ENCODE data around the gene NIPAL4. TPM values are rescaled to one million over a fixed set of nuclear protein-coding genes. Genes with fewer than 3 reads are reported as not detected.

NIPAL4 gene
- total and polyA plus RNA-seq, 2 donors (not counting 3 experiments of a cell fraction or from before 2014, with no cell fraction given), result not detected

- H2AFZ ChIP-seq (ENCODE audit: low read depth, low read length), result no peak overlapping the region
- H3K27me3 ChIP-seq (ENCODE audit: control insufficient read depth in 2 of 2, insufficient read depth in 2 of 2, low read length in 2 of 2), result no peaks in the 10 kb centered on the region
- peaks cover 0 to 2% of the 10 kb centered on the region in 2 experiments for H3K36me3 ChIP-seq (ENCODE audit: control insufficient read depth in 2 of 2, extremely low read depth in 1 of 2, insufficient read depth in 2 of 2, low read length in 2 of 2)
- TF ChIP-seq POLR2A (IDR thresholded peaks at IDR 0.05; ENCODE audit: low read depth, low read length) (no peak), GATA2 (IDR thresholded peaks at IDR 0.05; ENCODE audit: insufficient read depth, insufficient read length, low read depth, low read length) (no peak), FOS (IDR thresholded peaks at IDR 0.05; ENCODE audit: borderline replicate concordance, insufficient read depth, low read length) (peak; percentile 53), MYC (IDR thresholded peaks at IDR 0.05; ENCODE audit: low read depth, low read length) (no peak), POLR2AphosphoS5 (IDR thresholded peaks at IDR 0.05; ENCODE audit: insufficient read depth, low read depth, low read length) (no peak)
- peaks cover 17% of the 10 kb centered on the region for H3K4me1 ChIP-seq (ENCODE audit: control insufficient read depth, extremely low read depth, insufficient read depth, low read length)
- FAIRE-seq, result no peak
- no peak overlapping the region for H3K27ac ChIP-seq (ENCODE audit: insufficient read depth, low read depth, low read length)
- dilution Hi-C loops (cut with MboI; ENCODE audit: extremely low pct_ligation_motif_present, low sequenced_read_pairs), result no loop called here
- ChIA-PET POLR2A (no interaction called here), CTCF (interaction anchor here (1.5 kb wide), 1 partner anchor 44 kb away, joined by 3 read pairs; no protein-coding TSS in a partner anchor)
- DNase-seq (ENCODE audit: low read depth, low spot score), result no peak
- no peaks in the 10 kb centered on the region for H4K20me1 ChIP-seq (replicated peaks; ENCODE audit: control insufficient read depth, extremely low read depth, insufficient read depth, low read length)
- no peaks in the 10 kb centered on the region for H3K9me3 ChIP-seq (replicated peaks; ENCODE audit: control insufficient read depth, insufficient read depth, low read length)
- H3K79me2 ChIP-seq (ENCODE audit: control insufficient read depth, insufficient read depth, low read length), result no peaks in the 10 kb centered on the region
- intact Hi-C loops (cut with micrococcal nuclease), result no loop called here
- H3K4me2 ChIP-seq (ENCODE audit: insufficient read depth, low read length), result no peak overlapping the region
- H3K9me1 ChIP-seq (replicated peaks; ENCODE audit: control insufficient read depth, extremely low read depth, insufficient read depth, low read length), result no peaks in the 10 kb centered on the region
- BruUV-seq (replicated peaks), result no TSS peak
- no peak overlapping the region for H3K4me3 ChIP-seq (replicated peaks in 1 of 3; ENCODE audit: insufficient read depth in 1 of 3, low read depth in 1 of 3, low read length in 3 of 3)
- H3K9ac ChIP-seq (replicated peaks; ENCODE audit: extremely low read depth, insufficient read depth, low read length), result no peak overlapping the region
These were observed 56.0 kb downstream of the NIPAL4 start for GRCh38 chr5:157516006-157516405.

- dilution Hi-C loops (cut with MboI; ENCODE audit: extremely low pct_ligation_motif_present, low sequenced_read_pairs) (no loop called here), intact Hi-C loops (cut with micrococcal nuclease) (no loop called here)
- peaks cover 16% of the 10 kb centered on the region for H3K4me1 ChIP-seq (ENCODE audit: control insufficient read depth, extremely low read depth, insufficient read depth, low read length)
- no peak overlapping the region for H3K4me2 ChIP-seq (ENCODE audit: insufficient read depth, low read length)
- no peak overlapping the region for H3K9ac ChIP-seq (replicated peaks; ENCODE audit: extremely low read depth, insufficient read depth, low read length)
- no peak overlapping the region for H3K4me3 ChIP-seq (replicated peaks in 1 of 3; ENCODE audit: insufficient read depth in 1 of 3, low read depth in 1 of 3, low read length in 3 of 3)
- H3K9me1 ChIP-seq (replicated peaks; ENCODE audit: control insufficient read depth, extremely low read depth, insufficient read depth, low read length), result no peaks in the 10 kb centered on the region
- H3K36me3 ChIP-seq (ENCODE audit: control insufficient read depth in 2 of 2, extremely low read depth in 1 of 2, insufficient read depth in 2 of 2, low read length in 2 of 2), result peaks cover 0 to 2% of the 10 kb centered on the region in 2 experiments
- CTCF ChIA-PET, result interaction anchor here (1.5 kb wide), 1 partner anchor 45 kb away, joined by 3 read pairs; no protein-coding TSS in a partner anchor
- no peaks in the 10 kb centered on the region for H4K20me1 ChIP-seq (replicated peaks; ENCODE audit: control insufficient read depth, extremely low read depth, insufficient read depth, low read length)
- DNase-seq (ENCODE audit: low read depth, low spot score) (no peak), FAIRE-seq (no peak)
- no TSS peak for BruUV-seq (replicated peaks)
- no peaks in the 10 kb centered on the region for H3K27me3 ChIP-seq (ENCODE audit: control insufficient read depth in 2 of 2, insufficient read depth in 2 of 2, low read length in 2 of 2)
- TF ChIP-seq FOS (IDR thresholded peaks at IDR 0.05; ENCODE audit: borderline replicate concordance, insufficient read depth, low read length) (no peak), EZH2 (IDR thresholded peaks at IDR 0.05; ENCODE audit: borderline replicate concordance, low read depth, low read length, severe bottlenecking) (no peak), POLR2AphosphoS5 (IDR thresholded peaks at IDR 0.05; ENCODE audit: insufficient read depth, low read depth, low read length) (no peak), MAX (IDR thresholded peaks at IDR 0.05; ENCODE audit: insufficient read depth, insufficient read length) (no peak), MYC (IDR thresholded peaks at IDR 0.05; ENCODE audit: low read depth, low read length) (no peak), POLR2A (IDR thresholded peaks at IDR 0.05; ENCODE audit: low read depth, low read length) (no peak), GATA2 (IDR thresholded peaks at IDR 0.05; ENCODE audit: insufficient read depth, insufficient read length, low read depth, low read length) (no peak), CTCF (IDR thresholded peaks at IDR 0.05; ENCODE audit: extremely low read depth in 1 of 2, insufficient read depth in 1 of 2, low read depth in 1 of 2, low read length in 2 of 2) (no peak), JUN (IDR thresholded peaks at IDR 0.05; ENCODE audit: borderline replicate concordance, insufficient read depth, insufficient read length, low read depth) (no peak)
- H3K27ac ChIP-seq (ENCODE audit: insufficient read depth, low read depth, low read length), result no peak overlapping the region
- no peaks in the 10 kb centered on the region for H3K9me3 ChIP-seq (replicated peaks; ENCODE audit: control insufficient read depth, insufficient read depth, low read length)
- no peak overlapping the region for H2AFZ ChIP-seq (ENCODE audit: low read depth, low read length)
- POLR2A ChIA-PET, result interaction anchor here (0.7 kb wide), 1 partner anchor 10 kb away, joined by 3 read pairs; no protein-coding TSS in a partner anchor
- H3K79me2 ChIP-seq (ENCODE audit: control insufficient read depth, insufficient read depth, low read length), result no peaks in the 10 kb centered on the region
These were observed 56.8 kb downstream of the NIPAL4 start for GRCh38 chr5:157516626-157517325.

All from endothelial cell of umbilical vein (primary cell).